Putamen (tissue), 1 donor: ENCODE data around the gene CD14.
"Not testable (repeated sequence)": the region's sequence is repeated elsewhere in the genome, so short reads cannot be mapped to it uniquely, and the experiment has no call there.

ENCODE experiments used
- DNase-seq: peaks from one replicate; pipeline ENCODE4 v3.0.0-alpha.2; 2016; ENCODE audit warnings: low spot score

The CD14 gene

DNA sequence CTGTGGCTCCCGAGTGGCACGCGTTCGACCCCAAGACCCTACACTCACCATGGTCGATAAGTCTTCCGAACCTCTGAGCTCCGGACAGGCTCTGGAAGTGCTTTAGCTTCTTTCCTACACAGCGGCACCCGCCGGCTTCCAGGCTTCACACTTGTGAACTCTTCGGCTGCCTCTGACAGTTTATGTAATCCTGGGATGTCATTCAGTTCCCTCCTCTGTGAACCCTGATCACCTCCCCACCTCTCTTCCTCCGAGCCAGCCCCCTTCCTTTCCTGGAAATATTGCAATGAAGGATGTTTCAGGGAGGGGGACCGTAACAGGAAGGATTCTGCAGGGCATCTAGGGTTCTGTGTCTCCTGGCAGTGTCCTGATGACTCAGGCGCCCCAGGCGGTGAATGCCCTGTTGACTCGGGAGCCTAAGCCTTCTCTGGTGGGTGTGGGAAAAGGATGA, at the start of gene CD14:
Gene CD14 (minus strand): TSS at position 155 of the 451 bp plus-strand sequence. CDS start 104 bp downstream, at position 51.
- DNase-seq, result peak; percentile 34

DNA sequence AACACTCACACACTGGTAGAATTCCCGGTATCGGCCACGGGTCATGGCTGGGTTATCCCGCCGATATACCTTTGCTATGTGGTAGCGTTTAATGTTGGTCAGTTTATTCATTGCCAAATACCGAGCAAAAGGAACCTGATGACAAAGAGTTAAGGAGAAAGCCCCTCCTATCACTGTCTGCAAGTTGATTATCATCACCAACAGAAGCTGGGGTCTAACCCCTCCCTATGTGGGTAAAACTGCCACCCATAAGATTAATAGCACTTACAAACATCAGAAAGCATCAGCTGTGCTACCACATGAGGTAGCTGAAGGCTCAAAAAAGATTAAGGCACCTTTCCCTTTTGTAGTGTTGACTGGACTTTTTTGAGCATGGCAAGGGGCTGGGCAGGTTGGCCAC, 46.0 kb upstream of the CD14 start:
- DNase-seq, result no peak

DNA sequence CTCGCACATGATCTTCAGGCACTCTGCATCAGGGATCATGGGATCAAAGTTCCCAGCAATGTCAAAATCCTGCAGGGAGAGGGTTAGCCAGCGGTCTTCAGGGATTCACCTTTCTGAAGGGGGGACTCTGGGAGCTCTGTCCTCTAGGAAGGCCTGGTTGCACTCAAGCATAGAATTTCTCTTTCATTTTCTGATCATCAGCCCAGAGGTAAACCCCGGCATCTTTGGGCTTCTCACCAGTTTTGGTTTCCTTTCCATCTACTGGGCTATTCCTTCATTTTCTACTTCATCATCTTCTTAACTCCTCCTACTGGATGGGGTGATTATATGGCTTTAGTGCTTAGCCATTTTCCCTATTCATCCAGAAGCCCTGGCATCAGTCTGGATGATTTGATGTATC, 45.0 kb upstream of the CD14 start:
- no peak for DNase-seq

DNA sequence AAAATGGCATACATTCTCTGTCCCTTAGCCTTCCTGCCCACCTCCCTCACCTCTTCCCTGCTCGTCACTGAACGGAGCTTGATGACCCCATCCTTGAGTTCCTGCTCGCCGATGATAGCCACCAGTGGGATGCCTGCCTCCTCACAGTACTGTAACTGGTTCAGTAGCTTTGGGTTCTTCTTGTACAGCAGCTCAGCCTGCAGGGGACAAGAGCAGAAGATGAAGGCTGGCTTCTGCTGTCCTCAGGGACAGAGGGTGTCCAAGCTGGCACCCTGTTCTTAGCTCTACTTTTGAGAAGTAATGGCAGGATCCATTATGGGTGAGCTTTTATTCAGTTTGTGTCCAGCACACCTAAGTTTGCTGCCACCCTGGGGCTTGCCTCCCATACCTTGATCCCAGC, 41.7 kb upstream of the CD14 start:
- DNase-seq, result no peak

DNA sequence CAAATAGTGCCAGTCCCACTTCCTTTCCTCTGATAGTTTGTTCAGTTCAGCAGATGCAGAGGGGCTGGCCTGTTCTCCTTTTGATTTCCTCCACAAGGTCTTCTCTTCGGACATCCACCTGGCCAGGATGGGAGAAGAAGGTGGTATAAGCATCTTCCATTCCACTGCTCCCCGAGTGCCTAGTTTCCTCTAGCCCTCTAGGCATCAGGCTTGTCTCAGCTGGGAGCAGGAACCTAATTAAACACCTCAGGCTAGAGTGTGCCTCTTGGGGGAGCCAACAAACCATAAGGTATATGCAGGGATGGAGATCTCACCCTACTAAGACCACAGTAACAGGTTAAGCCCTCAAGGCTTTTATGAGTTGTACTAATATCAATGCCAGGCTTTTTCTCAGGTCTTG, 41.2 kb upstream of the CD14 start:
- no peak for DNase-seq

DNA sequence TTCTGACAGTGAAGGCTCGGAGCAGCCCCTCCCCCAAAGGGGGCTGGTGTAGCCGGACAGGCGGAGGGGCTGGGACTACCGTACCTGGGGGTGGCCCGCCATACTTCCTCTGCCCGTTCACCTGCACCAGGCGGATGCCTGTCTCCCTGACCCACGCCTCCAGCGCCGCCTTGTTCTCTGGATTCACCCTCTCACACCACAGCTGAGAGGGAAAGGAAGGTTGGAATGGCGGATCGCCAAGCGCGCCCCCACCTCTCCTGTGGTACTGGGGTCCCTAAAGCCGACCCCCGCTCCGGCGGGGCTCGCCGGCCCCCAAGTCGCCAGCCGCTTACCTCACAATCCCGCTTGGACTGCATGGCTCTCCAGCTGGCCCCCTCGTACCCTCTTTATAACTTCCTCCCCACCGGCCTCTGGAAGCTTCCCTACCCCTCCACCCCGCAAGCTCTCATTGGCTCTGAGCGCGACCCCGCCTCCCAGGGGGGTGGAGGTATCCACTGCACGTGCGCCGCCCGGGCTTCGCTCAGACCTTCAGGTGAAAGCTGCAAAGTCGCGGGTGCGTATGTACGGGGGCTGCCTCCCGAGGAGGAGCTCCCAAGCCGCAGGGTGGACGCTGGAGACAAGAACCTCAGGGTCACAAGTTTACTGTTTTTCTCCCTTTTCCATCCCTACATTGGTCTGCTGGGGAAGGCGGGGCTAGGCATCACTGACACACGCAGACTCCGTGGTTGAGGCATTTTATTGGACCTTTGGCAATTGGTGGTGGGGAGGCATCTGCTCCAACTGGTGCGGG, 40.4 kb upstream of the CD14 start, which contains the start of gene DND1:
Gene DND1 (minus strand): TSS at position 390 of the 790 bp plus-strand sequence. CDS start 34 bp downstream, at position 356.
- DNase-seq, result no peak

DNA sequence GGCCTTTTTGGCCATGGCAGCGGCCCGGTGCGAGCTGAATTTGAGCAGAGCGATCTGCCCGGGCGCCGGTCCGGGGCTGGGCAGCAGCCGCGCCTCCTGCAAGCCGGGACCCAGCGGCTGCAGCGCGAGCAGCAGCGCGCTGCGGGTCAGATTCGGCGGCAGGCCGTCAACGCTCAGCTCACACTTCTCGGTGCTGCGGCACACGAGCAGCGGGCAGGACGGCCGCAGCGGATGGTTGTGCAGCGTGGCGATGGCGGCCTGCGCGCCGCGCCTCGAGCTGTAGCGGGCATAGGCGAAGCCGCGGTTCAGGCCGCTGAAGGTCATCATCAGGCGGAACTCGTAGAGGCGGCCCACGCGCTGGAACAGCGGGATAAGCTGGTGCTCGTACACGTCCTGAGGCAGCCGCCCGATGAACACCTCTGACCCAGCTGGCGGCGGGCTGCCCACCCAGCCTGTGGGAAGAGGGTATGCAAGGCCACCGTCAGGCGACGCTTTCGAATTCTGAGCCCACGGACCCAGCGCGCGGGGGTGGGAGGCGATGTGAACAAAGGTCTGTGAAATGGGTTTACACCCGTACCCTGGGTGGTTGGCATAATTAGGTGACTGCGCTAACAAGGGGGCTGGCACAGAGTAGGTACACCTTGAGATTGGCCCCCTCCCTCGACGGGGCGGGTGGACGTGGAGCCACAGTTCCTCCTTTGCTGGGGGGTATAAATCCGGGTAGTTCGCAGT, 39.6 kb upstream of the CD14 start:
- no peak for DNase-seq

DNA sequence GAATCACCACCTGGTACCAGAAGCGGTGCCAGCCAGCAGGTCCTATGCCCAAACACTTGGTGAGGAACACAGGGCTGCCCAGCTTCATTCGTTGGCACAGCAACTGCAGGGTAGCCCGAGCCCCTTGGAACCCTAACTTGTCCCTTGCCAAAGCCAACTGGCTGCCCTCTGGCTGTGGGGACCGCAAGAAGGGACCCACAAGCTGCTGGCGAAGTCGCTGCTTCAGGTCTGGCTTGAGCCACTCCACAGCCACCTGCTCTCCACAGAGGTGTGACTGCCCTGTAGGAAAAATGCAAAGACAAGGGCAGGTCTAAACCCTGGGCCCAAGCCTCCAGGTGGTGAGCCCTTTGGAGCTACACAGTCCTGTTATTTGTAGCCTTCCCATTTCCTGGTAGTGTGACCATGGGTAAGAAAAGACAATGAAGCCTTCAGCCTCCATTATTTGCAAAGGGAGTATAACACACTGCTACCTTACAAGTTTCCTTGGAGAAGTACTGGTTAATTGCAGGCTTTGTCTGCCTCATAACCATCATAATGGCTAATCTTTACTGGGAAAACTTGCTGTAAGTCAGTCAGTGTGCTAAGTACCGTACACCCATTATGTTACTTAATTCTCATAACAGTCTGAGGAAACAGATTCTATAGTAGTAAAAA, 38.6 kb upstream of the CD14 start:
- DNase-seq, result no peak

DNA sequence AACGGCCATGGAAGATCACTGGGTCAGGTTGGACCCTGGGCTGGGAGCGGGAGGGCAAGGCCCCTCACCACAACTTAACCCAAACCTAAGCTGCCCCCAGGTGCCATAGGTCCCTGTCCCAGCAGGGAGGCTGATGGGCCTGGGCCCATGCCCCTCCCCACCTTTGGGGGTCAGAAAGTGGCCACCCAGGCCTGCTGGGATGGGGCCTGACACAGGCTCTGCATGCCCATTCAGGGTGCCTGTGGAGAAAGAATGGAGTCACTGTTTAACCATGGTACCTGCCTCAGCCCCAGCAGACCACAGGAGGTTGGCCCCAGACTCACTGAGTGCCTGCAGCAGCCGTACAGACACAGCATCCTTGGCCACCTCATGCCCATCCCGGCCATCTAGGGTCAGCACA, 38.1 kb upstream of the CD14 start:
- not testable (repeated sequence) for DNase-seq

DNA sequence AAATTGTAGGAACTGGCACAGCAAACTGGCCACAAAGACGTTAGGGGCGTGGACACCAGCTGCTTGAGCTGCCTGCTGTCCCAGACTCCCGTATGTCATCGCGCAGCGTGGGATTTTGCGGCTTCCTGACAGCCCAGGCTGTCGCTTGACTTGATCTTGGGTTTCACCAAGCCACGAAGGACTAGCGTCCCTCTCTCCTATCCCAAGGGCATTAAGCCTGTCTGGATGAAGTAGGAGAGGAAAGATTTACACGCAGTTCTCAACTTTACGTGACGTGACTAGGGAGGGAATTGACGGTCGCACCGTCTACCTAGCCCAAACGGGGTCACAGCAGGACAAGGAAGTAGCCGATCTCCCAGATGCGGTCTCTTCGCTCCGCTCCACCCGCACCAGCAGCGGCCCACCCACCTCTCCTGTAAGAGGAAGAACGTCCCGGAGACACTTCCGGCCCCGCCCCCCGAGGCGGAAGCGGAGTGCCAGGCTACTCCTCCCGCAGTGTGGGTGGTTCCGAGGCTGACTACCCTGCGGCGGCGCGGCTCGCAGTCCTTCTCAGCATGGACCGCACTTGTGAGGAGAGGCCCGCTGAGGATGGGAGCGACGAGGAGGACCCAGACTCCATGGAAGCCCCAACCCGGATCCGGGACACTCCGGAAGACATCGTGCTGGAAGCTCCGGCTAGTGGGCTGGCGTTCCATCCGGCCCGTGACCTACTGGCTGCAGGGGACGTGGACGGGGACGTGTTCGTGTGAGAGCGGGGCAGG, 31.6 kb upstream of the CD14 start, which contains the start of gene WDR55:
Gene WDR55 (plus strand): TSS at position 546 of the 761 bp plus-strand sequence. CDS start 9 bp downstream, at position 555.
- DNase-seq, result peak; percentile 95

DNA sequence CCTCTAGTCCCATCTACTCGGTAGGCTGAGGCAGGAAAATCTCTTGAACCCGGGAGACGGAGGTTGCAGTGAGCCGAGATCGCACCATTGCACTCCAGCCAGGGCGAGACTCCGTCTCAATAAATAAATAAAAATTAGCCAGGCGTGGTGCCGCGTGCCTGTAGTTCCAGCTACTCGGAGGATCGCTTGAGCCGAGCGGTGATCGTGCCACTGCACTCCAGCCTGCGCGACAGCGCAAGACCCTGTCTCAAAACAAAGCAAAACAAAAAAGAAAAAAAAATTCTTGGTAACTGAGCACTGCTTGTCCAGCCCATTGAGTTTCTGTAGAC, 31.0 kb upstream of the CD14 start:
- DNase-seq, result no peak

DNA sequence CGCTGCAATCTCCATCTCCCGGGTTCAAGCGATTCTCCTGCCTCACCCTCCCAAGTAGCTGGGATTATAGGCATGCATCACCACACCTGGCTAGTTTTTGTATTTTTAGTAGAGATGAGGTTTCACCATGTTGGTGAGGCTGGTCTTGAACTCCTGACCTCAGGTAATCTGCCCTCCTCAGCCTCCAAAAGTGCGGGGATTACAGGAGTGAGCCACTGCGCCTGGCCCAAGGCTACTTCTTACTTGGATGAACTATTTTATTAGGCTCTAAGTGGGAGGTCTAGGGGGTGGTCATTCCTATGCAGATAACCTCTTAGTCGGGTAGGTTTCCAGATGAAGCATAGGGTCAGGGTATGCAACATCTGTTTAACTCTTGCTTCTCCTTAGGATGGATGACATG, 27.4 kb upstream of the CD14 start:
- DNase-seq, result not testable (repeated sequence)

DNA sequence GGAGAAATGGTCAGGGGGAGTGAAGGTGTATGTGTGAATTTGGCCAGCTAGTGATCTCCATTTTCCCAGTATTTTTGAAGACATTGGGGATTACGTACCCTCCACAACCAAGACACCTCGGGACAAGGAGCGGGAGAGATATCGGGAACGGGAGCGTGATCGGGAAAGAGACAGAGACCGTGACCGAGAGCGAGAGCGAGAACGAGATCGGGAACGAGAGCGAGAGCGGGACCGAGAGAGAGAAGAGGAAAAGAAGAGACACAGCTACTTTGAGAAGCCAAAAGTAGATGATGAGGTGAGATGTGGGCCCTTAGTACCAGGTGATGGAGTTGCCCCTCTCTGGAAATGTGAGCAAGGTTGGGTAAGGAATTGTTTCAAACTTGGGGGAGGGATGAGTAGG, 25.9 kb upstream of the CD14 start:
- DNase-seq, result no peak

DNA sequence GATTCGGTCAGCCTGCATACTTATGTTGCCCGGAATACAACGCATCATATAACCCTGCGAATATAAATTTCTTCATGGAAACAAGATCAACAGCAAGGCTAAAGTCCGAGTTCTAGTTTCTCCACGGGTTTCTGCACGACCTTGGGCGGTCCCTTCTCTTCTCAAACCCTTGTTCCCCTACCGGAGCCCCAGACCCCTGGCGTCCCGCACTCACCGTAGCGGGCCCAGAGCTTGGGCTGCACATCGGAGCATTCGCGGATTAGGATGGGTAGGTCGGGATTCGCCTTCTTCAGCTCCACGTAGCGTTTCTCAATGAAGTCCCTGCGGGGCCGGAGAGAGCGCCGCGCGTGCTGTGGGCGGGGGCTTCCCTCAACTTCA, 14.1 kb upstream of the CD14 start:
- no peak for DNase-seq

DNA sequence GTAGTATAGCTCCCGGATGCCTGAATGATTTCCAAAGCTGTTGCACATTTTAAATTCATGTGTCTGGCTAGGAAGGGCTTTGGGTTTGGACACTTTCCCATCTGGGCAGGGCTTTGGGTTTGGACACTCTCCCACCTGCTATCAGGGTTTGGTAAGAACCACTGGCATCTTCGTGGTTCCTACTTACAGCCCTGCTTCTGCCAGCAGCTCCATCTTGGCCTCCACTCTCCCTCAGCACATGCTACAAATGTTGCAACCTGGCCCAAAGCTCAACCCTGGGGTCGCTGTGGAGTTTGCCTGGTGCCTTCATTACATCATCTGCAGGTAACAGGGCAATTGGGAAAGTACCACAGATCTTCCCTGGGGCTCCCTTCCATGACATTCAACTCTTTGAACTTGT, 9.7 kb upstream of the CD14 start:
- no peak for DNase-seq

DNA sequence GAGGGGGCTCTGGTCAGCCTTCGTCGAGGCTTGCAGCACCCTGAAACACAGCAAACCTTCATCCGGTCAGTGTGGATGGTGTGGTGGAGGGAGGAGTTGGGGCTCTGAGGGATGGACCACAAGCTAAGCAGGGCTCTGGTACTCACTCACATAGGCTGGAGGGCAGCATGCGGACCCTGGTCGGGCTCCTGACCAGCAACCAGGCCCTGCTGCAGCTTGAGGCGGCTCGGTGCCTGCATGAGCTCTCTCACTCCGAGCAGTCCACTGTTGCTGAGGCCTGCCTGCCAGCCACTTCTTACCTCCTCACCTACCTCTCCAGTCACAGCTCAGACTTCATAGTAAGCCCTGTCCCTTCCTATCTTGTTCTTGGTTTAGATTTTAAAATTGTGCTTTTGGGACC, 8.7 kb upstream of the CD14 start:
- DNase-seq, result no peak

DNA sequence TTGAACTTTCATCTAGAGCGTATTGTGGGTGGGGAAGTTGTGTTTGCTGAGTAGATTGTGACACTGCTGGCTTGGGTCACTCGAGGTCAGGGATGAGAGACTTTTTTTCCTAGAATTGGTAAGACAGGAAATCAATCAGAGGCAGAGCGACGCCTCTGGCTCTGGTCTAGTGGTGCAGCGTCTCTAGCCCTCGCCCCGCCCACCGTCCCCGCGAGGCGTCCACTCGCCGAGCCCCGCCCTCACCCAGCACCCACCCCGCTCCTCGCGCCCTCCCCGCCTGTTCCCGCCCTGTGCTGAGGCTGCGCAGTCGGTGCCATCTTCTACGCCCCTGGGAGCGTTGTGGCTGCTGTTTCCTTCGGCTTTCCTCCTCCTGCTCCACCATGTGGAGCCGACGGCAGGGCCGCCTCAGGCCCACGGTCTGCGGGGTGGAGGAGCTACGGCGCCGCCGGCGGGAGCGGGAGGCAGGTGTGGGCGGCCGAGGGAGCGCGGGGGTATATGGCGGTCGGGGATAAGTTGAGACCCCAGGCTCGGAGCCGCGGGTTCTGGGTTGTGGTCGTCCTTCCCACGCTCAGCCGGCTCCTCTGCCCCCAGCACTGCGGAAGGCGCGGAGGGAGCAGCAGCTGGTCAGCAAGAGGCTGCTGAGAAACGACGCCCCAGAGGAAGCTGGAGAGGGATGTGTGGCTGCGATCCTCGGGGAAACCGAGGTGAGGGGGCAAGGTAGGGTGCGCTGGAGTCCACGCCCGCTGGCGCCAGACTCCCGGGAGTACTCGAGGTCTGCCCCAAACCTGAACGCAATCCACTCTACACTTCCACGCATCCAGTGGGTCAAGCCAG, 6.4 kb upstream of the CD14 start, which contains the start of gene TMCO6:
Gene TMCO6 (plus strand): TSS at position 304 of the 834 bp plus-strand sequence. CDS start 77 bp downstream, at position 381.
- peak; percentile 96 for DNase-seq

DNA sequence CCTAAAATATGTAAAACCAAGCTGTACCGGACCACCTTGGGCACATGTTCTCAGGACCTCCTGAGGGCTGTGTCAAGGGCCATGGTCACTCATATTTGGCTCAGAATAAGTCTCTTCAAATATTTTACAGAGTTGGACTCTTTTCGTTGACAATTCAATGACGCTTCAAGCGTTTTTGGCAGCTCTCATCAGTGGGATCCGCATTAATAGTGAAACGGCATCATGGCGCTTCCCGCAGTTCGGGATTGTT, 5.8 kb upstream of the CD14 start:
- DNase-seq, result not testable (repeated sequence)

DNA sequence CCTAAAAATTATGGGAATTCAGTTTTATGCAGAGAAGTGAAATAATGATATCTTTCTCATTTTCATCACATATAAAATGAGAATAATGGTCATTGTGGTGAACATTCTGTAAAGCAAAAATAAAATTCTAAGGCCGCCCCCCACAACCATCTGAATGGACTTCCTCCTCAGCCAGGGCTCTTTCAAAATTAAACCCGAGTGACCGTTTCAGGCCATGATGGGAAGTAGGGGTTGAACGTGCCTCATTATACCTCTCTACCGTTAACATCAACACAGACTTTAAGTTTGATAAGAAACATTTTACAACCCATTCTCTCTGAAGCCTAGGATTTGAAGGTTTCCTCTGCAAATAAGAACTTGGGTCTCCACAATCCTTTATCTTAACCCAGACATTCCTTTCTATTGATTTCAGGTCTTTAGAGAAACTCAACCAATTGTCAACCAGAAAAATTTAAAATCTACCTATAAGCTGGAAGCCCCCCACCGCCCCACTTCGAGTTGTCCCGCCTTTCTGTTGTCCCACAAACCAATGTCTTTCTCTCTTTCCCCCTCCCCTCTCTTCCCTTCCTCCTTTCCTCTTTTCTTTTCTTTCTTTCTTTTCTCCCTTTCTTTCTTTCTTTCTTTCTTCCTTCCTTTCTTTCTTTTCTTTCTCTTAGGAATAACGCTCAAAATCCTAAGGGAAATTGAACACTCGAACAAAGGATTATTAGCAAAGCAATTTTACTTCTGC, 4.6 kb upstream of the CD14 start:
- no peak for DNase-seq
